MM.1S (cell line): Measurements from ENCODE around the gene UBR2.

Source experiments
- DNase-seq: peaks from one replicate; pipeline ENCODE4 v3.0.0-alpha.2; 2015
- H2AFZ ChIP-seq: fragments of 300-600 bp; sonication (generic); 2 replicates; pipeline ENCODE4 v1.6.0; 2016; ENCODE audit warnings: antibody characterized with exemption, low read length
- H3F3A ChIP-seq: fragments of 300-600 bp; sonication (generic); 2 replicates; pipeline ENCODE4 v1.6.1; 2016; ENCODE audit warnings: mild to moderate bottlenecking, antibody characterized with exemption, low read length, moderate library complexity, mixed read lengths; ENCODE audit not compliant: insufficient read depth
- H3K27ac ChIP-seq: fragments of 300-600 bp; sonication (generic); 2 replicates; pipeline ENCODE4 v1.5.1; 2016; ENCODE audit warnings: mild to moderate bottlenecking, low read length
- H3K27me3 ChIP-seq: fragments of 300-600 bp; sonication (generic); replicated peaks from 2 replicates; pipeline ENCODE4 v1.6.0; 2016; ENCODE audit warnings: low read length; ENCODE audit not compliant: insufficient read depth
- H3K36me3 ChIP-seq: fragments of 300-600 bp; sonication (generic); replicated peaks from 2 replicates; pipeline ENCODE4 v1.6.1; 2016; ENCODE audit warnings: mild to moderate bottlenecking, low read length, mixed read lengths; ENCODE audit not compliant: insufficient read depth
- H3K4me1 ChIP-seq: fragments of 300-600 bp; sonication (generic); 2 replicates; pipeline ENCODE4 v1.6.1; 2016; ENCODE audit warnings: low read length, mixed read lengths
- H3K4me2 ChIP-seq: fragments of 300-600 bp; sonication (generic); 2 replicates; pipeline ENCODE4 v1.6.0; 2016; ENCODE audit warnings: low read depth, low read length
- H3K4me3 ChIP-seq: fragments of 300-600 bp; sonication (generic); 2 replicates; pipeline ENCODE4 v1.5.1; 2016; ENCODE audit warnings: low read length, mixed read lengths
- H3K79me2 ChIP-seq: fragments of 300-600 bp; sonication (generic); 2 replicates; pipeline ENCODE4 v1.6.1; 2016; ENCODE audit warnings: mixed run types, low read length, mixed read lengths
- H3K9ac ChIP-seq: fragments of 300-600 bp; sonication (generic); 2 replicates; pipeline ENCODE4 v1.6.1; 2016; ENCODE audit warnings: low read length, mixed read lengths
- H3K9me2 ChIP-seq: fragments of 300-600 bp; sonication (generic); replicated peaks from 2 replicates; pipeline ENCODE4 v1.6.1; 2016; ENCODE audit warnings: mild to moderate bottlenecking, low read length, mixed read lengths; ENCODE audit not compliant: insufficient read depth
- H3K9me3 ChIP-seq: fragments of 300-600 bp; sonication (generic); replicated peaks from 2 replicates; pipeline ENCODE4 v1.6.1; 2016; ENCODE audit warnings: mild to moderate bottlenecking, low read length, mixed read lengths; ENCODE audit not compliant: insufficient read depth
- H4K20me1 ChIP-seq: fragments of 300-600 bp; sonication (generic); 2 replicates; pipeline ENCODE4 v1.6.1; 2016; ENCODE audit warnings: mild to moderate bottlenecking, low read length, moderate library complexity, mixed read lengths; ENCODE audit not compliant: insufficient read depth
- EZH2 ChIP-seq: fragments of 300-600 bp; sonication (generic); optimal IDR thresholded peaks from 2 replicates; pipeline ENCODE3; 2017; ENCODE audit warnings: low read depth, mild to moderate bottlenecking, antibody characterized with exemption, low read length, mixed read lengths
- EZH2phosphoT487 ChIP-seq: fragments of 300-600 bp; sonication (generic); IDR thresholded peaks from 2 replicates; pipeline ENCODE4 v1.6.1; 2018; ENCODE audit warnings: antibody characterized with exemption, low read length
- TF ChIP-seq, protein P1 (sequence below): fragments of 300-600 bp; sonication (generic); IDR thresholded peaks from 2 replicates; pipeline ENCODE4 v1.5.1; 2016; ENCODE audit warnings: antibody characterized with exemption, low read length, mixed read lengths

Gene UBR2

DNA sequence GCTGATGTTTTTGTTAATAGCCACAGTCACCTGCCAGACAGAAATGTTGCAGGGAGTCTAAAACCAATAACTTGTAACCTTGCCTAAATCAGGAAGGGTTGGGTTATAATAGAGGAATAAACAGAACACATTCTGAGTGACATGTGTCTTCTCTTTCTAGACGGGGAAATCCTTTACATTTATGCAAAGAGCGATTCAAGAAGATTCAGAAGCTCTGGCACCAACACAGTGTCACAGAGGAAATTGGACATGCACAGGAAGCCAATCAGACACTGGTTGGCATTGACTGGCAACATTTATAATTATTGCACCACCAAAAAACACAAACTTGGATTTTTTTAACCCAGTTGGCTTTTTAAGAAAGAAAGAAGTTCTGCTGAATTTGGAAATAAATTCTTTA, 127.0 kb downstream of the UBR2 start:
- H3K4me1 ChIP-seq: no peaks in the 10 kb centered on the region
- H3K27me3 ChIP-seq: no peaks in the 10 kb centered on the region
- 0 out of 2 replicates have a peak, but pooled peaks cover 4% of the 10 kb centered on the region for H3K36me3 ChIP-seq
- no peak overlapping the region for H3K9ac ChIP-seq
- no peak overlapping the region for H3K27ac ChIP-seq
- TF ChIP-seq, protein P1, sequence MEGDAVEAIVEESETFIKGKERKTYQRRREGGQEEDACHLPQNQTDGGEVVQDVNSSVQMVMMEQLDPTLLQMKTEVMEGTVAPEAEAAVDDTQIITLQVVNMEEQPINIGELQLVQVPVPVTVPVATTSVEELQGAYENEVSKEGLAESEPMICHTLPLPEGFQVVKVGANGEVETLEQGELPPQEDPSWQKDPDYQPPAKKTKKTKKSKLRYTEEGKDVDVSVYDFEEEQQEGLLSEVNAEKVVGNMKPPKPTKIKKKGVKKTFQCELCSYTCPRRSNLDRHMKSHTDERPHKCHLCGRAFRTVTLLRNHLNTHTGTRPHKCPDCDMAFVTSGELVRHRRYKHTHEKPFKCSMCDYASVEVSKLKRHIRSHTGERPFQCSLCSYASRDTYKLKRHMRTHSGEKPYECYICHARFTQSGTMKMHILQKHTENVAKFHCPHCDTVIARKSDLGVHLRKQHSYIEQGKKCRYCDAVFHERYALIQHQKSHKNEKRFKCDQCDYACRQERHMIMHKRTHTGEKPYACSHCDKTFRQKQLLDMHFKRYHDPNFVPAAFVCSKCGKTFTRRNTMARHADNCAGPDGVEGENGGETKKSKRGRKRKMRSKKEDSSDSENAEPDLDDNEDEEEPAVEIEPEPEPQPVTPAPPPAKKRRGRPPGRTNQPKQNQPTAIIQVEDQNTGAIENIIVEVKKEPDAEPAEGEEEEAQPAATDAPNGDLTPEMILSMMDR: no peak
- TF ChIP-seq EZH2 (no peak), EZH2phosphoT487 (no peak)
- H3K9me3 ChIP-seq: no peaks in the 10 kb centered on the region
- H2AFZ ChIP-seq: no peak overlapping the region
- DNase-seq: no peak
- no peaks in the 10 kb centered on the region for H3K79me2 ChIP-seq
- no peak overlapping the region for H3K4me3 ChIP-seq
- no peaks in the 10 kb centered on the region for H3K9me2 ChIP-seq
- no peaks in the 10 kb centered on the region for H4K20me1 ChIP-seq
- H3K4me2 ChIP-seq: no peak overlapping the region
- no peaks in the 10 kb centered on the region for H3F3A ChIP-seq

DNA sequence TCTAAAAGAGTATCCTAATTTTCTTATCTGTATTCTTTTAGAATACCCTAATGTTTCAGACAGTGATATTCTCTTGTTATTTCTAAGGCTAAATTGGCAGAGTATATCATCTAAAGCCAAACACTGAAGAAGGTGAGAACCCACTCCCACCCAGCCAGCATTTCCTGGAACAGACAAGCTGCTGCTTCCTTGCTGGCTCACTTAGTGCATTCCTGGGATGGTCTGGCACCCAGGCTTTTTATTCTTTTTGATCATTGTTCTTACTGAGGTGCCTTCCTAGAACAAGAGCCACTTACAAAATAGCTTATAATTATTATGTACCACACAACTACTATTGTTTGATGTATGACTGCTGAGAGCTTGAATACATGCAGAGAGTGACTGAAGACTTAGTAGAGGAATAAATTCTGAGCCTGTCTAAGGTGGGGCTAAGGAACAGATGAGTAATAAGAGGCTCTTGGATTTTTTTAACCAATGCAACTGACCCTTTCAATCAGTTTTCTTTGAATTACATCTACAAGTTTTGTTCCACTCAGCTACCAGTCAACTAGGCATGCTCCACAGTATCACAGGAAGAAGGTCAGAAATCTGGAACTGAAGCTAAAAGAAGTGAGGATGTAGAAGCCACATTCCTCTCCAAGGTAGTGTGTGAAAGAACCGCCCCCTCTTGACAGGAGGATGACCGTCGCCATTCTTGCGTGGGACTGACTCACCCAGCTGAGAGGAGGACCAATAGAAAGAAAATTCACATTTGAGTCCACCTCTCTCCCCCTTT, 128.5 kb downstream of the UBR2 start:
- no peak for DNase-seq
- Histone ChIP-seq H3K27me3 (no peaks in the 10 kb centered on the region), H2AFZ (no peak overlapping the region), H3K4me2 (no peak overlapping the region), H3K9ac (no peak overlapping the region), H4K20me1 (no peaks in the 10 kb centered on the region), H3K4me1 (no peaks in the 10 kb centered on the region), H3K36me3 (0 out of 2 replicates have a peak, but pooled peaks cover 4% of the 10 kb centered on the region), H3F3A (no peaks in the 10 kb centered on the region), H3K79me2 (no peaks in the 10 kb centered on the region), H3K9me2 (no peaks in the 10 kb centered on the region), H3K27ac (no peak overlapping the region), H3K4me3 (no peak overlapping the region), H3K9me3 (no peaks in the 10 kb centered on the region)
- TF ChIP-seq EZH2phosphoT487: no peak
- TF ChIP-seq, protein P1: no peak
- TF ChIP-seq EZH2: no peak

DNA sequence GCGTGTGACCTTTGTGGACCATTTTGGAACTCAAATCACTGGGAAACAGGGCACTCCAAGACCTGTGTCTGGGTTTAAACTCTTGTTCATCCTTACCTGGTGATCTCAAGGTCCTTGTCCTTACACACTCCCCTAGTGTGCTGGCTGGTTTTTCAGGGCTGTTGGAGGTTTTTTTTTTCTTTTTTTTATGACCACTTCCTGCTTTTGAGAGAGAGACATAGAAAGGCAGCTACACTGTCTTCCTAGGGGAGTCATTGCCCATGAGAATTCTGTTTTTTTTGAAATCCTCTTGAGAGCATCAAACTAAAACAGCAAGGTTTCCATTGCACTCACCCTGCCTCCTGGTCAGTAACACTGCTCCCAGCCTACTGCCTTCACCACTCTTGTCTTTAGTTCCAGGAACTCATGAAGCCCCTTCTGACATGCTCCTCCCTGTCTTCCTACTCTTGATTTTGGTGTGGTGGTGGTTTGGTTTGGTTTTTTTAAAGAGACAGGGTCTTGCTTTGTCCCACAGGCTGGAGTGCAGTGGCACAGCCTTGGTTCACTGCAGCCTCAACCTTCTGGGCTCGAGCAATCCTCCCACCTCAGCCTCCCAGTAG, 130.0 kb downstream of the UBR2 start:
- no peaks in the 10 kb centered on the region for H3K9me3 ChIP-seq
- H3K4me2 ChIP-seq: no peak overlapping the region
- no peaks in the 10 kb centered on the region for H3K4me1 ChIP-seq
- H3K9ac ChIP-seq: no peak overlapping the region
- no peaks in the 10 kb centered on the region for H4K20me1 ChIP-seq
- no peak overlapping the region for H3K27ac ChIP-seq
- DNase-seq: no peak
- H2AFZ ChIP-seq: no peak overlapping the region
- H3K79me2 ChIP-seq: no peaks in the 10 kb centered on the region
- H3F3A ChIP-seq: no peaks in the 10 kb centered on the region
- no peaks in the 10 kb centered on the region for H3K9me2 ChIP-seq
- H3K36me3 ChIP-seq: 0 out of 2 replicates have a peak, but pooled peaks cover 4% of the 10 kb centered on the region
- H3K27me3 ChIP-seq: no peaks in the 10 kb centered on the region
- H3K4me3 ChIP-seq: no peak overlapping the region
- TF ChIP-seq EZH2phosphoT487 (no peak), EZH2 (no peak)
- TF ChIP-seq, protein P1: no peak
